Neural cell (in vitro differentiated cells): ENCODE measurements around the gene GYPC. TPM values are rescaled to one million over a fixed set of nuclear protein-coding genes. Genes with fewer than 3 reads are reported as not detected.

Source experiments
- H2AFZ ChIP-seq: fragments of 200-600, 300-800 bp; sonication (generic), shearing (Covaris generic); 2 replicates; pipeline ENCODE4 v1.6.0; 2014; ENCODE audit warnings: low read depth, mild to moderate bottlenecking, antibody characterized with exemption, low read length, moderate library complexity
- H3F3A ChIP-seq: fragments of 200-600 bp; shearing (Covaris generic); 2 replicates; pipeline ENCODE4 v1.6.1; 2016; ENCODE audit warnings: mild to moderate bottlenecking, moderate library complexity, mixed read lengths, antibody characterized with exemption, low read length; ENCODE audit not compliant: insufficient read depth, poor library complexity, severe bottlenecking
- H3K27ac ChIP-seq: fragments of 200-600, 300-800 bp; sonication (generic), shearing (Covaris generic); 2 replicates; pipeline ENCODE4 v1.5.1; 2014; ENCODE audit warnings: mild to moderate bottlenecking, low read length, moderate library complexity
- H3K27me3 ChIP-seq: fragments of 300-800, 200-600 bp; sonication (generic), shearing (Covaris generic); 2 replicates; pipeline ENCODE4 v1.6.0; 2014; ENCODE audit warnings: mild to moderate bottlenecking, low read depth, low read length, moderate library complexity; ENCODE audit not compliant: insufficient read depth
- H3K36me3 ChIP-seq: fragments of 300-800, 200-600 bp; sonication (generic), shearing (Covaris generic); 2 replicates; pipeline ENCODE4 v1.5.1; 2014; ENCODE audit warnings: mild to moderate bottlenecking, antibody characterized with exemption, low read length, moderate library complexity; ENCODE audit not compliant: insufficient read depth
- H3K4me2 ChIP-seq: fragments of 300-800, 200-600 bp; sonication (generic), shearing (Covaris generic); 2 replicates; pipeline ENCODE4 v1.6.0; 2014; ENCODE audit warnings: mild to moderate bottlenecking, low read length
- H3K4me3 ChIP-seq: fragments of 300-800, 200-600 bp; sonication (generic), shearing (Covaris generic); 2 replicates; pipeline ENCODE4 v1.5.1; 2014; ENCODE audit warnings: mild to moderate bottlenecking, low read length, moderate library complexity
- H3K79me2 ChIP-seq: fragments of 200-600 bp; shearing (Covaris generic); replicated peaks from 2 replicates; pipeline ENCODE4 v1.6.0; 2014; ENCODE audit warnings: mild to moderate bottlenecking, low read length, moderate library complexity; ENCODE audit not compliant: insufficient read depth
- H3K9ac ChIP-seq: fragments of 300-800, 200-600 bp; sonication (generic), shearing (Covaris generic); 2 replicates; pipeline ENCODE4 v1.6.1; 2016; ENCODE audit warnings: mild to moderate bottlenecking, low read length, mixed read lengths
- H3K9me2 ChIP-seq: fragments of 200-600 bp; shearing (Covaris generic); 2 replicates; pipeline ENCODE4 v1.6.1; 2016; ENCODE audit warnings: mild to moderate bottlenecking, low read length, mixed read lengths; ENCODE audit not compliant: insufficient read depth
- H3K9me3 ChIP-seq: fragments of 200-600, 300-800 bp; sonication (generic), shearing (Covaris generic); 2 replicates; pipeline ENCODE4 v1.6.1; 2016; ENCODE audit warnings: mild to moderate bottlenecking, mixed run types, low read length, moderate library complexity, mixed read lengths
- H4K20me1 ChIP-seq: fragments of 200-600 bp; shearing (Covaris generic); 2 replicates; pipeline ENCODE4 v1.6.1; 2016; ENCODE audit warnings: mild to moderate bottlenecking, mixed run types; ENCODE audit not compliant: insufficient read depth
- CTCF ChIP-seq: fragments of 450-650 bp; IDR thresholded peaks from 2 replicates; pipeline ENCODE4 v1.5.1; 2014; ENCODE audit warnings: antibody characterized with exemption, mild to moderate bottlenecking, moderate library complexity; ENCODE audit not compliant: poor library complexity, severe bottlenecking
- EP300 ChIP-seq: fragments of 450-650 bp; conservative IDR thresholded peaks from 2 replicates; pipeline ENCODE4 v1.6.1; 2014; ENCODE audit warnings: antibody characterized with exemption, mild to moderate bottlenecking, moderate library complexity; ENCODE audit not compliant: poor library complexity, severe bottlenecking
- EZH2 ChIP-seq: fragments of 200-600, 300-800 bp; shearing (Covaris generic), sonication (generic); IDR thresholded peaks from 2 replicates; pipeline ENCODE4 v1.6.1; 2014; ENCODE audit warnings: antibody characterized with exemption, low read length, borderline replicate concordance, mild to moderate bottlenecking; ENCODE audit not compliant: insufficient read depth, poor library complexity, severe bottlenecking
- MXI1 ChIP-seq: fragments of 450-650 bp; conservative IDR thresholded peaks from 2 replicates; pipeline ENCODE4 v1.6.1; 2014; ENCODE audit warnings: antibody characterized with exemption, mild to moderate bottlenecking; ENCODE audit not compliant: poor library complexity, severe bottlenecking
- POLR2AphosphoS5 ChIP-seq: IDR thresholded peaks from 2 replicates; pipeline ENCODE4 v1.6.1; 2012
- RAD21 ChIP-seq: fragments of 450-650 bp; conservative IDR thresholded peaks from 2 replicates; pipeline ENCODE4 v1.6.1; 2014; ENCODE audit warnings: antibody characterized with exemption, mild to moderate bottlenecking, moderate library complexity
- SMC3 ChIP-seq: fragments of 450-650 bp; conservative IDR thresholded peaks from 2 replicates; pipeline ENCODE4 v1.6.1; 2014; ENCODE audit warnings: antibody characterized with exemption, mild to moderate bottlenecking, moderate library complexity; ENCODE audit not compliant: poor library complexity
- TAF1 ChIP-seq: IDR thresholded peaks from 2 replicates; pipeline ENCODE4 v1.6.1; 2012; ENCODE audit warnings: low read depth
- polyA plus RNA-seq: library from polyadenylated mRNA; depleted of rRNA; stranded (reverse); fragments of >200 nt; gene quantifications from 2 replicates; pipeline ENCODE4 v1.2.3, GENCODE V29; 2014
- TF ChIP-seq, protein P1 (sequence below): IDR thresholded peaks from 2 replicates; pipeline ENCODE4 v1.6.1; 2012; ENCODE audit warnings: borderline replicate concordance

GYPC gene
- polyA plus RNA-seq, 1 donor from 2014 or later = 0.40 TPM

GRCh38 chr2:126704434-126705160 is 48.6 kb downstream of the GYPC start:
- Histone ChIP-seq H4K20me1 (no peaks in the 10 kb centered on the region), H3K9me3 (no peaks in the 10 kb centered on the region), H3K4me2 (no peak overlapping the region), H2AFZ (no peak overlapping the region), H3K27me3 (no peaks in the 10 kb centered on the region), H3K4me3 (no peak overlapping the region), H3K9me2 (no peaks in the 10 kb centered on the region), H3K36me3 (no peaks in the 10 kb centered on the region), H3K79me2 (no peaks in the 10 kb centered on the region), H3F3A (no peaks in the 10 kb centered on the region), H3K27ac (no peak overlapping the region), H3K9ac (no peak overlapping the region)
- no peak for TF ChIP-seq EP300
- TF ChIP-seq EZH2 = no peak
- no peak for TF ChIP-seq SMC3
- TF ChIP-seq MXI1 = no peak
- TF ChIP-seq CTCF = no peak
- TF ChIP-seq, protein P1, sequence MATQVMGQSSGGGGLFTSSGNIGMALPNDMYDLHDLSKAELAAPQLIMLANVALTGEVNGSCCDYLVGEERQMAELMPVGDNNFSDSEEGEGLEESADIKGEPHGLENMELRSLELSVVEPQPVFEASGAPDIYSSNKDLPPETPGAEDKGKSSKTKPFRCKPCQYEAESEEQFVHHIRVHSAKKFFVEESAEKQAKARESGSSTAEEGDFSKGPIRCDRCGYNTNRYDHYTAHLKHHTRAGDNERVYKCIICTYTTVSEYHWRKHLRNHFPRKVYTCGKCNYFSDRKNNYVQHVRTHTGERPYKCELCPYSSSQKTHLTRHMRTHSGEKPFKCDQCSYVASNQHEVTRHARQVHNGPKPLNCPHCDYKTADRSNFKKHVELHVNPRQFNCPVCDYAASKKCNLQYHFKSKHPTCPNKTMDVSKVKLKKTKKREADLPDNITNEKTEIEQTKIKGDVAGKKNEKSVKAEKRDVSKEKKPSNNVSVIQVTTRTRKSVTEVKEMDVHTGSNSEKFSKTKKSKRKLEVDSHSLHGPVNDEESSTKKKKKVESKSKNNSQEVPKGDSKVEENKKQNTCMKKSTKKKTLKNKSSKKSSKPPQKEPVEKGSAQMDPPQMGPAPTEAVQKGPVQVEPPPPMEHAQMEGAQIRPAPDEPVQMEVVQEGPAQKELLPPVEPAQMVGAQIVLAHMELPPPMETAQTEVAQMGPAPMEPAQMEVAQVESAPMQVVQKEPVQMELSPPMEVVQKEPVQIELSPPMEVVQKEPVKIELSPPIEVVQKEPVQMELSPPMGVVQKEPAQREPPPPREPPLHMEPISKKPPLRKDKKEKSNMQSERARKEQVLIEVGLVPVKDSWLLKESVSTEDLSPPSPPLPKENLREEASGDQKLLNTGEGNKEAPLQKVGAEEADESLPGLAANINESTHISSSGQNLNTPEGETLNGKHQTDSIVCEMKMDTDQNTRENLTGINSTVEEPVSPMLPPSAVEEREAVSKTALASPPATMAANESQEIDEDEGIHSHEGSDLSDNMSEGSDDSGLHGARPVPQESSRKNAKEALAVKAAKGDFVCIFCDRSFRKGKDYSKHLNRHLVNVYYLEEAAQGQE = no peak
- no peak for TF ChIP-seq POLR2AphosphoS5
- no peak for TF ChIP-seq TAF1
- TF ChIP-seq RAD21 = no peak

DNA sequence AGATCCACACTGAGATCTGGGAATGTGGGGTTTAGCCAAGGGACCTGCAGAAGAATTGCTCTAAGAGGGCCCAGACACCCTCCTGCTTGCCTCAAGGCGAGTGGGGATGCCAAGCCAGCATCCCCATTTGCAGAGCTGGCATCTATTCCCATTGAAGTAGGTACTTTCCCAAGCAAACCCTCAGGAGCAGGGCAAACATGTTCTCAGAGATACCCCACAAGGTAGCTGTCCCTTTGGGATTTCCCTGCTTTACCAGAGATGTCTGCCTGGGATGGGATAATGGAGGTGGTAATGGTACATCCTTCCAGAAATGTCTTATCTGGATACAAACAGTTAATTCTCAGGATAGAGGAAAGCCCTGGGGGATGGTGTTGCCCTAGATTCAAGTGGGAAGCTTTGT is 51.2 kb downstream of the GYPC start:
- Histone ChIP-seq H3K9me3 (no peaks in the 10 kb centered on the region), H3K9ac (no peak overlapping the region), H4K20me1 (no peaks in the 10 kb centered on the region), H3K27ac (no peak overlapping the region), H3K9me2 (no peaks in the 10 kb centered on the region), H3K4me3 (no peak overlapping the region), H3K36me3 (no peaks in the 10 kb centered on the region), H3F3A (no peaks in the 10 kb centered on the region), H3K79me2 (no peaks in the 10 kb centered on the region), H2AFZ (no peak overlapping the region), H3K4me2 (no peak overlapping the region), H3K27me3 (no peaks in the 10 kb centered on the region)
- TF ChIP-seq EP300 = no peak
- no peak for TF ChIP-seq EZH2
- TF ChIP-seq, protein P1 = no peak
- no peak for TF ChIP-seq CTCF
- TF ChIP-seq TAF1 = no peak
- no peak for TF ChIP-seq POLR2AphosphoS5
- TF ChIP-seq SMC3 = no peak
- no peak for TF ChIP-seq MXI1
- no peak for TF ChIP-seq RAD21
